ENCODE measurements around the gene PRR33.

DNA sequence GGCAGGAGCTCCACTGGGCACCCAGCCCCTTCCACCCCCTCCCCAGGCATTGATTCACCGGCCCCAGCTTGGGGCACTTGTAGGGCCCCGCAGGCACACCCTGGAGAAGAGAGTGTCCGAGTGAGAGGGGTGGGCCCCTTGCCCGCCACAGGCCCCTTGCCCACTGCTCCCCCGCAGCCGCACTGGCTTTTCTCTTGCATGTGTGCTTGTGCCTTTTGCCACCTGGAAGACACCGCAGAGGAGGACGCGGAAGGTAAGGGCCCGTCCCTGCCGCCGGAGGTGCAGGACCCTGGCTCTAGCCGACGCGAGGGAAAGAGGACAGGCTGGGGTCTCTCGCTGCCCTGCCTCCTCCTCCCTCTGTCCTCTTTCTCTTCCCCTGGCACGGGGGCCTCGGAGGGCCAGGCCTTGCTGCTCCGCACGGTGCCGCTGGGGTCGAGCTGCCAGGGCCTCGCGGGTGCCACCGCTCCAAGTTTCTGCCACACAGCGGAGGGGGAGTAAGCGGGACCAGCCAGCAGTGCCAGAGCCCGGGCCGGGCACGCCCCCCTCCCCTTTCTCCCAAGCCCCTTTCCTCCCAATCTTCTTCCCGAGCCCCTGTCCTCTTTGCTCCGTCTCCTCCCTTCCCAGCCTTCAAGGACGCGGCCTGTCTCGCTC, 37.3 kb upstream of the PRR33 start:
- TF ChIP-seq, protein P1, sequence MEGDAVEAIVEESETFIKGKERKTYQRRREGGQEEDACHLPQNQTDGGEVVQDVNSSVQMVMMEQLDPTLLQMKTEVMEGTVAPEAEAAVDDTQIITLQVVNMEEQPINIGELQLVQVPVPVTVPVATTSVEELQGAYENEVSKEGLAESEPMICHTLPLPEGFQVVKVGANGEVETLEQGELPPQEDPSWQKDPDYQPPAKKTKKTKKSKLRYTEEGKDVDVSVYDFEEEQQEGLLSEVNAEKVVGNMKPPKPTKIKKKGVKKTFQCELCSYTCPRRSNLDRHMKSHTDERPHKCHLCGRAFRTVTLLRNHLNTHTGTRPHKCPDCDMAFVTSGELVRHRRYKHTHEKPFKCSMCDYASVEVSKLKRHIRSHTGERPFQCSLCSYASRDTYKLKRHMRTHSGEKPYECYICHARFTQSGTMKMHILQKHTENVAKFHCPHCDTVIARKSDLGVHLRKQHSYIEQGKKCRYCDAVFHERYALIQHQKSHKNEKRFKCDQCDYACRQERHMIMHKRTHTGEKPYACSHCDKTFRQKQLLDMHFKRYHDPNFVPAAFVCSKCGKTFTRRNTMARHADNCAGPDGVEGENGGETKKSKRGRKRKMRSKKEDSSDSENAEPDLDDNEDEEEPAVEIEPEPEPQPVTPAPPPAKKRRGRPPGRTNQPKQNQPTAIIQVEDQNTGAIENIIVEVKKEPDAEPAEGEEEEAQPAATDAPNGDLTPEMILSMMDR (IDR thresholded peaks at IDR 0.05): no peak
- TF ChIP-seq CBX8 (IDR thresholded peaks at IDR 0.05) (no peak), RFX5 (IDR thresholded peaks at IDR 0.05) (no peak), POLR2A (IDR thresholded peaks at IDR 0.05; ENCODE audit: low read length) (no peak)

Measured in A549 (cell line).